Stomach (tissue), 4 donors: ENCODE results near the gene NUP155.
"Not testable (repeated sequence)": the region's sequence is repeated elsewhere in the genome, so short reads cannot be mapped to it uniquely, and the experiment has no call there.

Source experiments
- POLR2A ChIP-seq, 4 donors: fragments of 450-650 bp; IDR thresholded peaks; one replicate each; pipeline ENCODE4 v1.6.1; 2016; ENCODE audit warnings: antibody characterized with exemption in 4 of 4, control low read depth in 2 of 4, mild to moderate bottlenecking in 1 of 4, moderate library complexity in 1 of 4
- POLR2AphosphoS5 ChIP-seq, 3 donors: sonication (generic); formaldehyde crosslinking; IDR thresholded peaks; one replicate each; pipeline ENCODE4 v1.6.1; 2016; ENCODE audit warnings: antibody characterized with exemption in 3 of 3
- TF ChIP-seq, protein P1 (sequence below), 7 experiments: fragments of 450-650 bp in 4 of 7; fragments of 200-600 bp in 3 of 7; sonication (generic) in 3 of 7; IDR thresholded peaks; one replicate each; pipeline ENCODE4 v1.5.1; 2016 to 2019; ENCODE audit warnings: antibody characterized with exemption in 7 of 7, control low read depth in 2 of 7, mild to moderate bottlenecking in 1 of 7

DNA sequence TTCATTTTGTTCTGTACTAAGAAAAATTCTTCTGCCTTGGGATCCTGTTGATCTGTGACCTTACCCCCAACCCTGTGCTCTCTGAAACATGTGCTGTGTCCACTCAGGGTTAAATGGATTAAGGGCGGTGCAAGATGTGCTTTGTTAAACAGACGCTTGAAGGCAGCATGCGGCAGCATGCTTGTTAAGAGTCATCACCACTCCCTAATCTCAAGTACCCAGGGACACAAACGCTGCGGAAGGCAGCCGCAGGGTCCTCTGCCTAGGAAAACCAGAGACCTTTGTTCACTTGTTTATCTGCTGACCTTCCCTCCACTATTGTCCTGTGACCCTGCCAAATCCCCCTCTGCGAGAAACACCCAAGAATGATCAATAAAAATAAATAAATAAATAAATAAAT lies 74.6 kb downstream of the NUP155 start:
- TF ChIP-seq, protein P1, sequence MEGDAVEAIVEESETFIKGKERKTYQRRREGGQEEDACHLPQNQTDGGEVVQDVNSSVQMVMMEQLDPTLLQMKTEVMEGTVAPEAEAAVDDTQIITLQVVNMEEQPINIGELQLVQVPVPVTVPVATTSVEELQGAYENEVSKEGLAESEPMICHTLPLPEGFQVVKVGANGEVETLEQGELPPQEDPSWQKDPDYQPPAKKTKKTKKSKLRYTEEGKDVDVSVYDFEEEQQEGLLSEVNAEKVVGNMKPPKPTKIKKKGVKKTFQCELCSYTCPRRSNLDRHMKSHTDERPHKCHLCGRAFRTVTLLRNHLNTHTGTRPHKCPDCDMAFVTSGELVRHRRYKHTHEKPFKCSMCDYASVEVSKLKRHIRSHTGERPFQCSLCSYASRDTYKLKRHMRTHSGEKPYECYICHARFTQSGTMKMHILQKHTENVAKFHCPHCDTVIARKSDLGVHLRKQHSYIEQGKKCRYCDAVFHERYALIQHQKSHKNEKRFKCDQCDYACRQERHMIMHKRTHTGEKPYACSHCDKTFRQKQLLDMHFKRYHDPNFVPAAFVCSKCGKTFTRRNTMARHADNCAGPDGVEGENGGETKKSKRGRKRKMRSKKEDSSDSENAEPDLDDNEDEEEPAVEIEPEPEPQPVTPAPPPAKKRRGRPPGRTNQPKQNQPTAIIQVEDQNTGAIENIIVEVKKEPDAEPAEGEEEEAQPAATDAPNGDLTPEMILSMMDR (IDR thresholded peaks at IDR 0.05): not testable (repeated sequence)
- not testable (repeated sequence) for TF ChIP-seq POLR2A, POLR2AphosphoS5 (IDR thresholded peaks at IDR 0.05)
